ENCODE results near the gene C6orf132. TPM values are rescaled to one million over a fixed set of nuclear protein-coding genes. Genes with fewer than 3 reads are reported as not detected.

The C6orf132 gene
- total and polyA plus RNA-seq, 9 of the 15 experiments (the other 6 are each of a cell fraction or from before 2014, with no cell fraction given): 0.06 to 0.35 (median 0.14) TPM

DNA sequence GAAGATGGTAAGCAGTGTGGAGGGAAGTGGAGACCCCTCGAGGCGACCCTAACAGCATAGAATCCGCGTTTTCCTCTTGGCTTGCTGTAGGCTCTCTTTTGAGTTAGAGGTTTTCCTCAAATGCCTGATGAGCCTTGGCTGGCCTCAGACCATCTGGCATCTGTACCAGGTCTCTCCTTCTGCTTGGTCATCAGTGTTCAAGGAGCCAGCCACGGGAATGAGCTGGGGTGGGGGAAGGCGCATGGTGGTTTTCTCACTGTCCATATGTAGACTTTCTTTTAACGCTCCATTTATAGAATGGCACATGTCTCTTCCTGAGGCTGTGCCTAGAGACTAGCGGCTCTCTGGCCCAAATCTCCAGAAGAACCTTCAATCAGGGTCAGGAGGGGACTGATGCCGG is 22.6 kb upstream of the C6orf132 start:
- H3K27me3 ChIP-seq (ENCODE audit: control insufficient read depth in 2 of 2, insufficient read depth in 2 of 2, low read length in 2 of 2): peaks cover 10 to 40% of the 10 kb centered on the region in 2 experiments; a peak in 3 of 5 replicates
- H3K4me1 ChIP-seq (replicated peaks in 1 of 2; ENCODE audit: control insufficient read depth in 2 of 2, insufficient read depth in 2 of 2, low read length in 2 of 2): peaks cover 4 to 6% of the 10 kb centered on the region in 2 experiments; a peak in 1 of 5 replicates
- H3K27ac ChIP-seq (ENCODE audit: extremely low read depth, low read depth, low read length): no peak overlapping the region
- no peaks in the 10 kb centered on the region for H3K36me3 ChIP-seq (ENCODE audit: control insufficient read depth, insufficient read depth, low read length)
- H3K79me2 ChIP-seq (ENCODE audit: control insufficient read depth, insufficient read depth, low read length): no peaks in the 10 kb centered on the region
- TF ChIP-seq ZBTB8A (IDR thresholded peaks at IDR 0.05; ENCODE audit: partially characterized antibody) (no peak), RBM34 (IDR thresholded peaks at IDR 0.05; ENCODE audit: borderline replicate concordance, insufficient read depth, low read length) (no peak), RB1 (IDR thresholded peaks at IDR 0.05; ENCODE audit: low read depth) (no peak), NFRKB (IDR thresholded peaks at IDR 0.05; ENCODE audit: low read depth) (no peak), ESRRB (CRISPR knock-in tag; IDR thresholded peaks at IDR 0.05; ENCODE audit: borderline replicate concordance) (no peak), FOXA1 (IDR thresholded peaks at IDR 0.05; ENCODE audit: borderline replicate concordance) (no peak), KDM4B (IDR thresholded peaks at IDR 0.05; ENCODE audit: borderline replicate concordance in 2 of 2, low read depth in 1 of 2) (no peak), ZNF699 (CRISPR knock-in tag; IDR thresholded peaks at IDR 0.05; ENCODE audit: insufficient replicate concordance) (no peak), POLR2A (conservative IDR thresholded peaks at IDR 0.05) (no peak), HEY1 (CRISPR knock-in tag; IDR thresholded peaks at IDR 0.05; ENCODE audit: borderline replicate concordance) (no peak), KDM2B (CRISPR knock-in tag; IDR thresholded peaks at IDR 0.05) (no peak)
- TF ChIP-seq, protein P1, sequence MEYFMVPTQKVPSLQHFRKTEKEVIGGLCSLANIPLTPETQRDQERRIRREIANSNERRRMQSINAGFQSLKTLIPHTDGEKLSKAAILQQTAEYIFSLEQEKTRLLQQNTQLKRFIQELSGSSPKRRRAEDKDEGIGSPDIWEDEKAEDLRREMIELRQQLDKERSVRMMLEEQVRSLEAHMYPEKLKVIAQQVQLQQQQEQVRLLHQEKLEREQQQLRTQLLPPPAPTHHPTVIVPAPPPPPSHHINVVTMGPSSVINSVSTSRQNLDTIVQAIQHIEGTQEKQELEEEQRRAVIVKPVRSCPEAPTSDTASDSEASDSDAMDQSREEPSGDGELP (CRISPR knock-in tag; IDR thresholded peaks at IDR 0.05; ENCODE audit: borderline replicate concordance): no peak
- TF ChIP-seq, protein P2, sequence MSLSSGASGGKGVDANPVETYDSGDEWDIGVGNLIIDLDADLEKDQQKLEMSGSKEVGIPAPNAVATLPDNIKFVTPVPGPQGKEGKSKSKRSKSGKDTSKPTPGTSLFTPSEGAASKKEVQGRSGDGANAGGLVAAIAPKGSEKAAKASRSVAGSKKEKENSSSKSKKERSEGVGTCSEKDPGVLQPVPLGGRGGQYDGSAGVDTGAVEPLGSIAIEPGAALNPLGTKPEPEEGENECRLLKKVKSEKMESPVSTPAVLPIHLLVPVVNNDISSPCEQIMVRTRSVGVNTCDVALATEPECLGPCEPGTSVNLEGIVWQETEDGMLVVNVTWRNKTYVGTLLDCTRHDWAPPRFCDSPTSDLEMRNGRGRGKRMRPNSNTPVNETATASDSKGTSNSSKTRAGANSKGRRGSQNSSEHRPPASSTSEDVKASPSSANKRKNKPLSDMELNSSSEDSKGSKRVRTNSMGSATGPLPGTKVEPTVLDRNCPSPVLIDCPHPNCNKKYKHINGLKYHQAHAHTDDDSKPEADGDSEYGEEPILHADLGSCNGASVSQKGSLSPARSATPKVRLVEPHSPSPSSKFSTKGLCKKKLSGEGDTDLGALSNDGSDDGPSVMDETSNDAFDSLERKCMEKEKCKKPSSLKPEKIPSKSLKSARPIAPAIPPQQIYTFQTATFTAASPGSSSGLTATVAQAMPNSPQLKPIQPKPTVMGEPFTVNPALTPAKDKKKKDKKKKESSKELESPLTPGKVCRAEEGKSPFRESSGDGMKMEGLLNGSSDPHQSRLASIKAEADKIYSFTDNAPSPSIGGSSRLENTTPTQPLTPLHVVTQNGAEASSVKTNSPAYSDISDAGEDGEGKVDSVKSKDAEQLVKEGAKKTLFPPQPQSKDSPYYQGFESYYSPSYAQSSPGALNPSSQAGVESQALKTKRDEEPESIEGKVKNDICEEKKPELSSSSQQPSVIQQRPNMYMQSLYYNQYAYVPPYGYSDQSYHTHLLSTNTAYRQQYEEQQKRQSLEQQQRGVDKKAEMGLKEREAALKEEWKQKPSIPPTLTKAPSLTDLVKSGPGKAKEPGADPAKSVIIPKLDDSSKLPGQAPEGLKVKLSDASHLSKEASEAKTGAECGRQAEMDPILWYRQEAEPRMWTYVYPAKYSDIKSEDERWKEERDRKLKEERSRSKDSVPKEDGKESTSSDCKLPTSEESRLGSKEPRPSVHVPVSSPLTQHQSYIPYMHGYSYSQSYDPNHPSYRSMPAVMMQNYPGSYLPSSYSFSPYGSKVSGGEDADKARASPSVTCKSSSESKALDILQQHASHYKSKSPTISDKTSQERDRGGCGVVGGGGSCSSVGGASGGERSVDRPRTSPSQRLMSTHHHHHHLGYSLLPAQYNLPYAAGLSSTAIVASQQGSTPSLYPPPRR (CRISPR knock-in tag; IDR thresholded peaks at IDR 0.05; ENCODE audit: borderline replicate concordance): no peak
- no TSS peak for BruUV-seq (replicated peaks)
- H3K9me3 ChIP-seq (replicated peaks; ENCODE audit: control insufficient read depth, insufficient read depth, low read depth, low read length): no peaks in the 10 kb centered on the region; the same call in 1 of the 2 replicates
- H2AFZ ChIP-seq (ENCODE audit: low read depth, low read length): no peak overlapping the region
- no peak overlapping the region for H3K4me3 ChIP-seq
- FAIRE-seq (no peak), DNase-seq (ENCODE audit: extremely low read depth in 1 of 4, low spot score in 3 of 4) (no peak), ATAC-seq (no peak)
- intact Hi-C loops (cut with micrococcal nuclease) (no loop called here), in situ Hi-C loops (cut with MboI) (no loop called here)
- 41% methylated on average over 9 of the region's 9 CpGs for WGBS (ENCODE audit: insufficient coverage, low coverage, missing lambda C conversion rate)
- ChIA-PET POLR2A (interaction anchor here (0.7 to 1.0 kb wide), 5 partner anchors 8 to 396 kb away, joined by 3 to 6 read pairs (median 3); no protein-coding TSS in a partner anchor), CTCF (ENCODE audit: low intra/inter-chr PET ratio) (interaction anchor here (0.7 to 4.9 kb wide), 5 partner anchors 36 to 378 kb away, joined by 3 to 77 read pairs (median 38); no protein-coding TSS in a partner anchor)
- no peaks in the 10 kb centered on the region for H3K9me1 ChIP-seq (ENCODE audit: control insufficient read depth, insufficient read depth, low read length)
- H3K9ac ChIP-seq (ENCODE audit: insufficient read depth in 1 of 2, low read depth in 2 of 2, low read length in 2 of 2): no peak overlapping the region; a peak in 1 of 4 replicates
- H4K20me1 ChIP-seq (replicated peaks; ENCODE audit: control insufficient read depth, insufficient read depth, low read length): no peaks in the 10 kb centered on the region
- no peak overlapping the region for H3K4me2 ChIP-seq (ENCODE audit: insufficient read depth, low read length)

Data from K562 (cell line).